Neural progenitor cell (in vitro differentiated cells): ENCODE measurements around the gene PRELP. TPM values are rescaled to one million over a fixed set of nuclear protein-coding genes. Genes with fewer than 3 reads are reported as not detected.

Experiments used
- DNase-seq: peaks from one replicate; pipeline ENCODE4 v3.0.0-alpha.2; 2016; ENCODE audit warnings: low spot score
- H2AFZ ChIP-seq: fragments of 200-600 bp; sonication (generic); replicated peaks from 2 replicates; pipeline ENCODE4 v1.6.1; 2016; ENCODE audit warnings: antibody characterized with exemption
- H3F3A ChIP-seq: fragments of 200-600 bp; sonication (generic); 2 replicates; pipeline ENCODE4 v1.6.1; 2016; ENCODE audit warnings: antibody characterized with exemption, low read depth
- H3K27ac ChIP-seq: fragments of 200-600 bp; sonication (generic); 2 replicates; pipeline ENCODE4 v1.5.1; 2016; ENCODE audit warnings: mild to moderate bottlenecking
- H3K27me3 ChIP-seq: fragments of 200-600 bp; sonication (generic); 2 replicates; pipeline ENCODE4 v1.6.1; 2016; ENCODE audit warnings: mild to moderate bottlenecking, moderate library complexity
- H3K36me3 ChIP-seq: fragments of 200-600 bp; sonication (generic); 2 replicates; pipeline ENCODE4 v1.5.1; 2016
- H3K4me1 ChIP-seq: fragments of 200-600 bp; sonication (generic); 2 replicates; pipeline ENCODE4 v1.6.1; 2016; ENCODE audit warnings: mixed run types
- H3K4me2 ChIP-seq: fragments of 200-600 bp; sonication (generic); 2 replicates; pipeline ENCODE4 v1.6.1; 2016
- H3K4me3 ChIP-seq: fragments of 200-600 bp; sonication (generic); 2 replicates; pipeline ENCODE4 v1.5.1; 2016
- H3K79me2 ChIP-seq: fragments of 200-600 bp; sonication (generic); 2 replicates; pipeline ENCODE4 v1.6.1; 2016; ENCODE audit warnings: low read depth
- H3K9ac ChIP-seq: fragments of 200-600 bp; sonication (generic); 2 replicates; pipeline ENCODE4 v1.6.1; 2016
- H3K9me3 ChIP-seq: fragments of 200-600 bp; sonication (generic); 2 replicates; pipeline ENCODE4 v1.5.1; 2016; ENCODE audit warnings: low read depth
- H4K20me1 ChIP-seq: fragments of 200-600 bp; sonication (generic); 2 replicates; pipeline ENCODE4 v1.6.1; 2016; ENCODE audit warnings: low read depth
- H3K27ac Mint-ChIP-seq: 3 replicates; pipeline ENCODE4 v1.8.0; 2021; ENCODE audit warnings: mixed read lengths
- H3K27me3 Mint-ChIP-seq: 2 replicates; pipeline ENCODE4 v1.8.0; 2022; ENCODE audit warnings: low read depth, mild to moderate bottlenecking, inconsistent platforms, moderate library complexity, mixed read lengths; ENCODE audit not compliant: insufficient read depth
- H3K36me3 Mint-ChIP-seq: 3 replicates; pipeline ENCODE4 v1.8.0; 2021; ENCODE audit warnings: mixed read lengths
- H3K4me1 Mint-ChIP-seq: 3 replicates; pipeline ENCODE4 v1.8.0; 2021; ENCODE audit warnings: mixed read lengths
- H3K4me3 Mint-ChIP-seq: 3 replicates; pipeline ENCODE4 v1.8.0; 2021; ENCODE audit warnings: mild to moderate bottlenecking, moderate library complexity, mixed read lengths
- H3K9me3 Mint-ChIP-seq: 3 replicates; pipeline ENCODE4 v1.8.0; 2020; ENCODE audit warnings: mixed read lengths
- EZH2 ChIP-seq: fragments of 200-600 bp; sonication (generic); IDR thresholded peaks from 2 replicates; pipeline ENCODE4 v1.6.1; 2017; ENCODE audit warnings: antibody characterized with exemption, mild to moderate bottlenecking, moderate library complexity
- EZH2phosphoT487 ChIP-seq: fragments of 200-600 bp; sonication (generic); IDR thresholded peaks from 2 replicates; pipeline ENCODE4 v1.6.1; 2017; ENCODE audit warnings: antibody characterized with exemption
- total RNA-seq: library from RNA; depleted of rRNA; stranded (reverse); fragments of >200 nt; gene quantifications from 2 replicates; pipeline ENCODE4 v1.2.3, GENCODE V29; 2015; ENCODE audit warnings: low replicate concordance
- TF ChIP-seq, protein P1 (sequence below): fragments of 200-600 bp; sonication (generic); IDR thresholded peaks from 2 replicates; pipeline ENCODE4 v1.5.1; 2017; ENCODE audit warnings: antibody characterized with exemption, mild to moderate bottlenecking

Gene PRELP
- total RNA-seq, 1 donor from 2014 or later: 0.26 TPM

DNA sequence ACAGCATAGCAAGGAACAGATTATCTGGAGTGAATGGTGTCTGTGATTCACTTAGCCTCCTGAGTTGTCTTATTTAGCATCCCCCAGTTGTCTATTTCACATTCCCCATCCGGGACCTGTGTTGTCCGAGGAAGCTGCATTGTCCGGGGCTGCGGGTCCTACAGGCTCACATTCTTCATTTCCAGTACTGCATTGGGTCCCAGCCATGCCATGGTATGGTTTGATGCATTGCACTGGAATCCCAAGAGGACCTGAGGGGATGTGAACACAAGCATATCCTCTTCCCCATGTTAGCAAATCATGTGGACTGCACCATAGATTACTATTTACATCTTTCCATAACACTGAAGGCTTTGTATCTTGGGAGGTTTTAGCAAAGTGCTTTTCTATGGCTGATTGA, 48.2 kb upstream of the PRELP start:
- H3K27ac Mint-ChIP-seq: no peak overlapping the region
- Histone ChIP-seq H3K79me2 (no peaks in the 10 kb centered on the region), H3K36me3 (no peaks in the 10 kb centered on the region), H4K20me1 (no peaks in the 10 kb centered on the region), H3K4me3 (no peak overlapping the region), H3F3A (no peaks in the 10 kb centered on the region), H3K27me3 (peaks cover 4% of the 10 kb centered on the region), H3K27ac (no peak overlapping the region), H3K9me3 (no peaks in the 10 kb centered on the region), H3K4me2 (no peak overlapping the region), H2AFZ (no peak overlapping the region), H3K4me1 (no peaks in the 10 kb centered on the region), H3K9ac (no peak overlapping the region)
- TF ChIP-seq EZH2 (no peak), EZH2phosphoT487 (no peak)
- TF ChIP-seq, protein P1, sequence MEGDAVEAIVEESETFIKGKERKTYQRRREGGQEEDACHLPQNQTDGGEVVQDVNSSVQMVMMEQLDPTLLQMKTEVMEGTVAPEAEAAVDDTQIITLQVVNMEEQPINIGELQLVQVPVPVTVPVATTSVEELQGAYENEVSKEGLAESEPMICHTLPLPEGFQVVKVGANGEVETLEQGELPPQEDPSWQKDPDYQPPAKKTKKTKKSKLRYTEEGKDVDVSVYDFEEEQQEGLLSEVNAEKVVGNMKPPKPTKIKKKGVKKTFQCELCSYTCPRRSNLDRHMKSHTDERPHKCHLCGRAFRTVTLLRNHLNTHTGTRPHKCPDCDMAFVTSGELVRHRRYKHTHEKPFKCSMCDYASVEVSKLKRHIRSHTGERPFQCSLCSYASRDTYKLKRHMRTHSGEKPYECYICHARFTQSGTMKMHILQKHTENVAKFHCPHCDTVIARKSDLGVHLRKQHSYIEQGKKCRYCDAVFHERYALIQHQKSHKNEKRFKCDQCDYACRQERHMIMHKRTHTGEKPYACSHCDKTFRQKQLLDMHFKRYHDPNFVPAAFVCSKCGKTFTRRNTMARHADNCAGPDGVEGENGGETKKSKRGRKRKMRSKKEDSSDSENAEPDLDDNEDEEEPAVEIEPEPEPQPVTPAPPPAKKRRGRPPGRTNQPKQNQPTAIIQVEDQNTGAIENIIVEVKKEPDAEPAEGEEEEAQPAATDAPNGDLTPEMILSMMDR: no peak
- H3K4me1 Mint-ChIP-seq: peaks cover 42% of the 10 kb centered on the region
- peaks cover 3% of the 10 kb centered on the region for H3K9me3 Mint-ChIP-seq
- no peaks in the 10 kb centered on the region for H3K36me3 Mint-ChIP-seq
- H3K4me3 Mint-ChIP-seq: no peak overlapping the region
- DNase-seq: no peak
- H3K27me3 Mint-ChIP-seq: peaks cover 14% of the 10 kb centered on the region

DNA sequence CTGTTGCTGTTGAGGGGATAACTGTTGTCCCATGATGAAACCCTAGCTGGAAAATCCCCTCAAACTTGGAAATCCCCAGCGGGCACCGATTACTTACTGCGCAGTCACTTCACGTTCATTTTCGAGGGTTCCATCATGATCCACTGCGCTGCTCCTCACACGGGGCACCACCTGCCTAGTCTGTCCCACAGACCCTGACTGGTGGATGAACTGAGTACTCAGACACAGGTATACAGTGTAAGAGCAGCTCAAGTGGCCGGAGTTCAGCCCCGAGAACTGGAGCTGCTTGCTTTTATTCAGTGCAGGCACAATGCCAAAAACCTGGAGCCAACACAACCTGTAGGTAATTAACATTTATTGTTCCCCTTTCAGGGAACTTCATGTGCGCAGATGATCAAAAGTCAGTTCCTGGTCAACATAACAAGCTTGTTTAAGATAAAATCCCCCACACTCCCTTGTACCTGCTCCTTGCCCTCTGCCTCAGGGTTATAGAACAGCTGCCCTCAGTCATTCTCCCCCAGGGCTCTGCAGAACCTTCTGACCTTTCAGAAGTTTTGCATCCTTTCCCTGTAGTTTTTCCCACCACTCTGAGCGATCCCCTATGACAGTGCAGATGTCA, 46.5 kb upstream of the PRELP start:
- Histone ChIP-seq H3K9me3 (no peaks in the 10 kb centered on the region), H3K27ac (no peak overlapping the region), H3F3A (no peaks in the 10 kb centered on the region), H3K79me2 (no peaks in the 10 kb centered on the region), H3K36me3 (no peaks in the 10 kb centered on the region), H3K4me1 (no peaks in the 10 kb centered on the region), H3K9ac (no peak overlapping the region), H3K4me2 (no peak overlapping the region), H4K20me1 (no peaks in the 10 kb centered on the region), H3K27me3 (peaks cover 4% of the 10 kb centered on the region), H2AFZ (no peak overlapping the region), H3K4me3 (no peak overlapping the region)
- Mint-ChIP-seq H3K4me3 (no peak overlapping the region), H3K27me3 (peaks cover 14% of the 10 kb centered on the region), H3K27ac (peak overlapping the region; percentile 64), H3K9me3 (no peaks in the 10 kb centered on the region), H3K36me3 (no peaks in the 10 kb centered on the region), H3K4me1 (peaks cover 42% of the 10 kb centered on the region)
- no peak for DNase-seq
- no peak for TF ChIP-seq EZH2
- TF ChIP-seq, protein P1: no peak
- no peak for TF ChIP-seq EZH2phosphoT487

DNA sequence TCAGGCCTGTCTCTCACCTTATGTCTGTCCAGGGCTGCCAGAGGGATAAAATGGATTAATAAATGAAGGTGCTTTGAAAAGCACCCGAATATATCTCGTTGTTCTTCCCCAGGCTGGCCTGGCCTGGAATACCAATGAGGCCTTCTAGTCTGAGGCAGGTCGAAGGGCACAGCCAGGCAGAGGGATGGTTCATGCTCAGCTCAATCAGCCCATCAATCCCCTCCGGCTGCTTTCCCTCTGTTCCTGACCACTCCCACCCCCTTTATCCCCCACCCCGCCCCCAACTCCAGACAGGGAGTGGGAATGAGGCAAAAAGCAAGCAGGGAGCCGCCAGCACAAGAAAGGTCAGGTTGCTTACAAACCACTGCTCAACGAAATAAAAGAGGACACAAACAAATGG, 40.0 kb upstream of the PRELP start:
- Histone ChIP-seq H3K4me1 (peaks cover 6% of the 10 kb centered on the region), H3K9me3 (no peaks in the 10 kb centered on the region), H3K27me3 (no peaks in the 10 kb centered on the region), H3K27ac (no peak overlapping the region), H3F3A (no peaks in the 10 kb centered on the region), H2AFZ (no peak overlapping the region), H3K9ac (no peak overlapping the region), H3K36me3 (no peaks in the 10 kb centered on the region), H3K4me2 (no peak overlapping the region), H4K20me1 (no peaks in the 10 kb centered on the region), H3K79me2 (no peaks in the 10 kb centered on the region), H3K4me3 (no peak overlapping the region)
- no peaks in the 10 kb centered on the region for H3K36me3 Mint-ChIP-seq
- H3K9me3 Mint-ChIP-seq: peaks cover 10% of the 10 kb centered on the region
- DNase-seq: peak; percentile 38
- no peak overlapping the region for H3K4me3 Mint-ChIP-seq
- peaks cover 7% of the 10 kb centered on the region for H3K27me3 Mint-ChIP-seq
- no peak for TF ChIP-seq EZH2phosphoT487
- TF ChIP-seq, protein P1: no peak
- TF ChIP-seq EZH2: no peak
- peaks cover 14% of the 10 kb centered on the region for H3K4me1 Mint-ChIP-seq
- no peak overlapping the region for H3K27ac Mint-ChIP-seq
